Esophagus squamous epithelium (tissue), 5 donors: ENCODE measurements around the gene PHOX2A. TPM values are rescaled to one million over a fixed set of nuclear protein-coding genes. Genes with fewer than 3 reads are reported as not detected.
"Not testable (repeated sequence)": the region's sequence is repeated elsewhere in the genome, so short reads cannot be mapped to it uniquely, and the experiment has no call there.

Source experiments
- DNase-seq: peaks from one replicate; lab custom pipeline; 2025; lab: John Stamatoyannopoulos, UW
- H3K27ac ChIP-seq, 4 donors: fragments of 200-600 bp; sonication (generic); one replicate each; pipeline ENCODE4 v1.5.1; 2016 to 2019; ENCODE audit warnings: mild to moderate bottlenecking in 1 of 4
- H3K27me3 ChIP-seq, 4 donors: fragments of 200-600 bp; sonication (generic); 1 replicate in 3 of 4; 2 replicates in 1 of 4; pipeline versions ENCODE4 v1.5.1 to v1.6.0; 2017 to 2021; ENCODE audit warnings: antibody characterized with exemption in 1 of 4
- H3K36me3 ChIP-seq, 3 donors: fragments of 200-600 bp; sonication (generic); one replicate each; pipeline ENCODE4 v1.5.1; 2016 to 2019
- H3K4me1 ChIP-seq, 3 donors: fragments of 200-600 bp; sonication (generic); one replicate each; pipeline ENCODE4 v1.5.1; 2017 to 2019
- H3K4me3 ChIP-seq, 4 donors: fragments of 200-600 bp; sonication (generic); 1 replicate in 3 of 4; 2 replicates in 1 of 4; pipeline ENCODE4 v1.5.1; 2016 to 2019; ENCODE audit warnings: mild to moderate bottlenecking in 2 of 4, moderate library complexity in 1 of 4
- H3K9me3 ChIP-seq, 3 donors: fragments of 200-600 bp; sonication (generic); one replicate each; pipeline ENCODE4 v1.5.1; 2016 to 2019
- POLR2A ChIP-seq, 4 donors: fragments of 450-650 bp; IDR thresholded peaks; one replicate each; pipeline ENCODE4 v1.6.1; 2017; ENCODE audit warnings: antibody characterized with exemption in 4 of 4, mild to moderate bottlenecking in 4 of 4, moderate library complexity in 3 of 4
- WGBS, 2 donors: methylation state at CpG; one replicate each; pipeline ENCODE4 v1.1.5; 2018; 5-methylcytosine and 5-hydroxymethylcytosine counted together
- intact Hi-C: fragments of 100-400 bp; cut with DNase I; formaldehyde crosslinking; loops from one replicate; pipeline ENCODE4 v1.15.0; 2022
- total RNA-seq, 4 donors: library from RNA; depleted of rRNA; stranded (reverse); fragments of >200 nt; gene quantifications; one replicate each; pipeline ENCODE4 v1.1.0, GENCODE V29; 2016
- TF ChIP-seq, protein P1 (sequence below), 6 experiments: fragments of 450-650 bp in 4 of 6; fragments of 200-600 bp in 2 of 6; sonication (generic) in 2 of 6; IDR thresholded peaks; one replicate each; pipeline ENCODE4 v1.5.1; 2016 to 2019; ENCODE audit warnings: antibody characterized with exemption in 6 of 6, mild to moderate bottlenecking in 4 of 6, moderate library complexity in 4 of 6
- donor health status: DM: yes; HTN: yes; CAD: no.

PHOX2A gene
- total RNA-seq, 4 donors from 2014 or later = not detected

DNA sequence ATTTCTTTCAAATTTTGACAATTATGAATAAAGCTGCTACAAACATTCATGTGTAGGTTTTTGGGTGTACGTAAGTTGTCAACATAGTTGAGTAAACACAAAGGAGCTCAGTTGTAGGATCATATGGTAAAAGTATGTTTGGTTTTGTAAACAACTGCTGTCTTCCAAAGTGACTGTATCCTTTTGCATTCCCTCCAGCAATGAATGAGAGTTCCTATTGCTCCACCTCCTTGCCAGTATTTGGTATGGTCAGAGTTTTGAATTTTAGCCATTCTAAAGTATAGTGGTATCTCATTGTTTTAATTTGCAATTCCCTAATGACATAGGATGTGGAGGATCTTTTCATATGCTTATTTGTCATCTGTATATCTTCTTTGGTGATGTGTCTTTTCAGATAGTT lies 28.0 kb upstream of the PHOX2A start:
- WGBS, 2 donors = 82 to 89% methylated on average over 1 of the region's 1 CpG
- no peaks in the 10 kb centered on the region for H3K4me1 ChIP-seq
- intact Hi-C loops = no loop called here
- H3K27ac ChIP-seq = no peak overlapping the region
- H3K9me3 ChIP-seq = no peaks in the 10 kb centered on the region
- no peak for TF ChIP-seq POLR2A (IDR thresholded peaks at IDR 0.05)
- TF ChIP-seq, protein P1, sequence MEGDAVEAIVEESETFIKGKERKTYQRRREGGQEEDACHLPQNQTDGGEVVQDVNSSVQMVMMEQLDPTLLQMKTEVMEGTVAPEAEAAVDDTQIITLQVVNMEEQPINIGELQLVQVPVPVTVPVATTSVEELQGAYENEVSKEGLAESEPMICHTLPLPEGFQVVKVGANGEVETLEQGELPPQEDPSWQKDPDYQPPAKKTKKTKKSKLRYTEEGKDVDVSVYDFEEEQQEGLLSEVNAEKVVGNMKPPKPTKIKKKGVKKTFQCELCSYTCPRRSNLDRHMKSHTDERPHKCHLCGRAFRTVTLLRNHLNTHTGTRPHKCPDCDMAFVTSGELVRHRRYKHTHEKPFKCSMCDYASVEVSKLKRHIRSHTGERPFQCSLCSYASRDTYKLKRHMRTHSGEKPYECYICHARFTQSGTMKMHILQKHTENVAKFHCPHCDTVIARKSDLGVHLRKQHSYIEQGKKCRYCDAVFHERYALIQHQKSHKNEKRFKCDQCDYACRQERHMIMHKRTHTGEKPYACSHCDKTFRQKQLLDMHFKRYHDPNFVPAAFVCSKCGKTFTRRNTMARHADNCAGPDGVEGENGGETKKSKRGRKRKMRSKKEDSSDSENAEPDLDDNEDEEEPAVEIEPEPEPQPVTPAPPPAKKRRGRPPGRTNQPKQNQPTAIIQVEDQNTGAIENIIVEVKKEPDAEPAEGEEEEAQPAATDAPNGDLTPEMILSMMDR (IDR thresholded peaks at IDR 0.05) = no peak
- H3K4me3 ChIP-seq = no peak overlapping the region
- H3K36me3 ChIP-seq = no peaks in the 10 kb centered on the region
- H3K27me3 ChIP-seq = peaks cover 0 to 15% (median 0%) of the 10 kb centered on the region in 4 donors
- no peak for DNase-seq

DNA sequence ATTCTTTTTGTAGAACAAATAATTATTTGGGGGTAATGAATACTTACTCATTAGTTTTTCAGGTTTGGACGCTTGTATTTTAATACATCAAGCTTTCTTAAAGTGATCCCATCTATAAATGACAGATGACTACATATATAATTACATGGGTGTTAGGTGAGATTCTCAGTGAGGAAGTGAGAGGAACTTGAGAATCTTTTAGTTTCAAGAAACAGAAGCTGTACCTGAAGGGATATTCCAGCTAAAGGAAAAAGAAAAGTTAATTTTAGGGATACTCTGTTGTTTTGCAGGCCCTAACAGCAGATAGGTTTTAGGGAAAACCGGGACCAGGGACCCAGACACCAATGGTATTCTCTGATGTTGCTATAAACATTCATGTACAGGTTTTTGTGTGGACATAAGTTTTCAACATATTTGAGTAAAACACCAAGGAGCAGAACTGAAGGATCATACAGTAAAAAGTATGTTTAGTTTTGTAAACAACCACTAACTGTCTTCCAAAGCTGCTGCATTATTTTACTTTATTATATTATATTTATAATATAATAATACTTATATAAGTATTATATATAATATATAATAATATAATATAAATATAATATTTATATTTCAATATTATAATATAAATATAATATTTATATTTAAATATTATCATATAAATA lies 24.1 kb upstream of the PHOX2A start:
- H3K27ac ChIP-seq = no peak overlapping the region
- 73 to 75% methylated on average over 2 of the region's 2 CpGs for whole genome bisulfite sequencing, 2 donors
- peaks cover 0 to 15% (median 0%) of the 10 kb centered on the region in 4 donors for H3K27me3 ChIP-seq
- H3K36me3 ChIP-seq = no peaks in the 10 kb centered on the region
- peaks cover 0 to 5% (median 0%) of the 10 kb centered on the region in 3 donors for H3K4me1 ChIP-seq
- intact Hi-C loops = no loop called here
- TF ChIP-seq, protein P1 (IDR thresholded peaks at IDR 0.05) = no peak
- no peak for TF ChIP-seq POLR2A (IDR thresholded peaks at IDR 0.05)
- H3K9me3 ChIP-seq = no peaks in the 10 kb centered on the region
- no peak overlapping the region for H3K4me3 ChIP-seq
- DNase-seq = no peak

DNA sequence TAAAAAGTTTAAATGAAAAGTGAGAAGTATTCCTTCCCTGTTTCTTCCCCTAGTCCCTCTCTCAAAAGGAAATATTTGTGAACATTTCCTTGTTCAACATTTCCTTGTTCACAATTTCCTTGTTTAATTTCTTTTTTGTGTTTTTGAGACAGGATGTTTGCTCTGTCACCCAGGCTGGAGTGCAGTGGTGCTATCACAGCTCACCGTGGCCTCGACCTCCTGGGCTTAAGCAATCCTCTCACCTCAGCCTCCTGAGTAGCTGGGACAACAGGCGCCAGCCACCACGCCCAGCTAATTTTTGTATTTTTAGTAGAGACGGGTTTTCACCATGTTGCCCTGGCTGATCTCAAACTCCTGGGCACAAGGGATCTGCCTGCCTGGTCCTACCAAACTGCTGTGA lies 23.0 kb upstream of the PHOX2A start:
- H3K4me3 ChIP-seq, H3K4me1 ChIP-seq, DNase-seq, H3K9me3 ChIP-seq, H3K27ac ChIP-seq, intact Hi-C loops, H3K36me3 ChIP-seq: not testable (repeated sequence)
- peaks cover 0 to 15% (median 0%) of the 10 kb centered on the region in 4 donors for H3K27me3 ChIP-seq
- WGBS, 2 donors = 76 to 84% methylated on average over 4 to 5 of the region's 5 CpGs

DNA sequence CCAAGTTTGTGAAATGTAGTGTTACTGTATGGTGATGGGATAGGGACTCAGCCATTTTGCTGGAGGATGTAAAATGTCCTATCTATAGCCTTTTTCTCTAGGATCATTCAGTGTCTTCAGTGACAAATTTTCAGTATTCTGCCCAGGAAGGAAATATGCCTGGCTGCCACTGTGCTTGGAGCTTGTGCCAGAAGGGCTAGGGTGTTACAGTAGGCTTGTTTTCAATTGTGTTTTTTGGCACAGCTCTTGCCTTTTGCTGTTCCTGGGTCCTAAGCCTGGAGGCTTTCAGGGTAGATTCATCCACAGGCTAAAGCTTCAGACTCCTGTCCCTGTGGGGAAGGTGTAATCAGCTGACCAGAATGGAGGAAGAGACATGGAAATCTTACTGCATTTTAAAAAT lies 22.0 kb upstream of the PHOX2A start:
- no peaks in the 10 kb centered on the region for H3K36me3 ChIP-seq
- H3K4me1 ChIP-seq = peaks cover 0 to 5% (median 0%) of the 10 kb centered on the region in 3 donors
- DNase-seq = no peak
- no peak overlapping the region for H3K4me3 ChIP-seq
- peaks cover 0 to 15% (median 0%) of the 10 kb centered on the region in 4 donors for H3K27me3 ChIP-seq
- intact Hi-C loops = no loop called here
- H3K27ac ChIP-seq = no peak overlapping the region
- H3K9me3 ChIP-seq = no peaks in the 10 kb centered on the region
- no peak for TF ChIP-seq POLR2A (IDR thresholded peaks at IDR 0.05)
- TF ChIP-seq, protein P1 (IDR thresholded peaks at IDR 0.05) = no peak

DNA sequence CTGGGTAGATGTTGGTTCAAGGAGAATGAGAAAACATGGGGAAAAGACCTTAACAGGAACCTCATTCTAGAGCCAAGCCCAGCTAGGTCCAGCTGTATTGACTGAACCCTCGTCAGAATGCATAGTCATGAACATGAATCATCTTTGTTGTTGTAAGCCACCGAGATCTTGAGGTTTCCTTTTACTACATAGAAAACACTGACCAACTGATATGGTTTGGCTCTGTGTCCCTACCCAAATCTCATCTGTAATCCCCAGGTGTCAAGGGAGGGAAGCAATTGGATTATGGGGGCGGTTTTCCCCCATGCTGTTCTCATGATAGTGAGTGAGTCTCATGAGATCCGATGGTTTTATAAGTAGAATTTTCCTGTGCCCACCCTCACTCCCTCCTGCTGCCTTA lies 19.4 kb upstream of the PHOX2A start:
- no peak for DNase-seq
- Histone ChIP-seq H3K4me1 (peaks cover 0 to 5% (median 0%) of the 10 kb centered on the region in 3 donors), H3K9me3 (no peaks in the 10 kb centered on the region), H3K27me3 (peaks cover 0 to 2% (median 0%) of the 10 kb centered on the region in 4 donors), H3K36me3 (no peaks in the 10 kb centered on the region), H3K27ac (no peak overlapping the region), H3K4me3 (no peak overlapping the region)
- TF ChIP-seq POLR2A (IDR thresholded peaks at IDR 0.05) = no peak
- TF ChIP-seq, protein P1 (IDR thresholded peaks at IDR 0.05) = no peak
- intact Hi-C loops = no loop called here
- WGBS, 2 donors = 44 to 57% methylated on average over 4 of the region's 4 CpGs
